ENCODE results near the gene NHLH2. TPM values are rescaled to one million over a fixed set of nuclear protein-coding genes. Genes with fewer than 3 reads are reported as not detected.

The NHLH2 gene
- total RNA-seq, 1 experiment from 2014 or later: 1.2 TPM

DNA sequence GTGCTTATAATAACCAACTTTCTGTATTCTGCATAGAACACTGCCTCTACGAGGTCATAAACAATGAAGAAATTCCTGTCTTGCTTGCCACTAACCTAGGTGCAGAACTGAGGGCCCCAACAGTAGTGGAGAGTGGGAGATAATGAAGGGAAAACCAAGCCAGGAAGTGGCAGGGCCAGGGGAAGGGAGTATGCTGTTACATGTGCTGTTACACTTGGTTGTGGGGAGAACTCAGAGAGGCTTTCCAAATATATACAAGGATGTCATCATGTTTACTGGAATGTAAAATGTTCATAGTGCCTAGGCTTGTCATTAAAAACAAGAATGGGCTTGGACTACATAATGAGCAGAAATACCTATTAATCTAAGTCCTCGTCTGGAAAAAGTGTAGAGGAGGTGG lies 31.1 kb downstream of the NHLH2 start:
- peaks cover 2 to 5% of the 10 kb centered on the region in 2 experiments; a peak in 3 of 5 replicates for H3K9me3 Mint-ChIP-seq
- Histone ChIP-seq H2BK20ac (ENCODE audit: low read depth, low read length, poor library complexity, severe bottlenecking) (no peak overlapping the region), H3K23ac (ENCODE audit: insufficient read length, low read depth, low read length) (no peak overlapping the region), H2BK5ac (ENCODE audit: insufficient read length, low read length) (no peak overlapping the region), H3K18ac (ENCODE audit: insufficient read length, low read depth, low read length) (no peak overlapping the region), H3K14ac (ENCODE audit: insufficient read depth, low read length) (no peak overlapping the region), H3K4me1 (ENCODE audit: insufficient read depth, low read length) (peaks cover 5% of the 10 kb centered on the region; the same call in 1 of the 2 replicates), H3K27me3 (ENCODE audit: insufficient read depth, low read length) (no peaks in the 10 kb centered on the region), H2BK120ac (ENCODE audit: low read depth, low read length, poor library complexity, severe bottlenecking) (no peak overlapping the region), H3K27ac (ENCODE audit: insufficient read length, low read depth, low read length) (no peak overlapping the region), H4K20me1 (ENCODE audit: control insufficient read depth, insufficient read depth, insufficient read length) (no peaks in the 10 kb centered on the region), H3K4ac (ENCODE audit: low read depth, low read length) (no peak overlapping the region), H3K79me1 (ENCODE audit: insufficient read depth, low read depth, low read length, poor library complexity, severe bottlenecking) (no peaks in the 10 kb centered on the region), H3K4me2 (ENCODE audit: insufficient read depth, insufficient read length, low read length) (no peak overlapping the region), H4K5ac (ENCODE audit: insufficient read length, low read depth, low read length) (no peak overlapping the region), H4K8ac (replicated peaks; ENCODE audit: insufficient read length, low read depth, low read length) (no peak overlapping the region), H3K56ac (ENCODE audit: insufficient read length, low read depth, low read length) (no peak overlapping the region), H3K79me2 (ENCODE audit: insufficient read depth, low read length) (no peaks in the 10 kb centered on the region), H3T11ph (ENCODE audit: low read length) (no peak overlapping the region), H2BK12ac (ENCODE audit: insufficient read length, low read depth, low read length) (no peak overlapping the region), H3K9me3 (ENCODE audit: control insufficient read depth, low read depth, low read length) (no peaks in the 10 kb centered on the region), H3K9ac (ENCODE audit: extremely low read depth, insufficient read length, low read length) (no peak overlapping the region), H2AK5ac (ENCODE audit: insufficient read length, low read length) (no peak overlapping the region), H2BK15ac (ENCODE audit: low read depth, low read length) (no peak overlapping the region), H4K91ac (ENCODE audit: insufficient read length, low read depth, low read length) (no peak overlapping the region), H3K23me2 (ENCODE audit: insufficient read length, low read depth, low read length, poor library complexity, severe bottlenecking) (no peaks in the 10 kb centered on the region), H2AFZ (ENCODE audit: low read length) (no peak overlapping the region)
- peaks cover 11% of the 10 kb centered on the region in 2 experiments for H3K4me1 Mint-ChIP-seq
- WGBS (ENCODE audit: extremely low coverage, insufficient read length, low lambda C conversion rate): no CpG with 5 or more reads among the region's 2 CpGs
- H3K36me3 Mint-ChIP-seq (ENCODE audit: insufficient read depth in 1 of 3, low read depth in 3 of 3): no peaks in the 10 kb centered on the region
- no peak overlapping the region for H3K4me3 Mint-ChIP-seq
- TF ChIP-seq, protein P1, sequence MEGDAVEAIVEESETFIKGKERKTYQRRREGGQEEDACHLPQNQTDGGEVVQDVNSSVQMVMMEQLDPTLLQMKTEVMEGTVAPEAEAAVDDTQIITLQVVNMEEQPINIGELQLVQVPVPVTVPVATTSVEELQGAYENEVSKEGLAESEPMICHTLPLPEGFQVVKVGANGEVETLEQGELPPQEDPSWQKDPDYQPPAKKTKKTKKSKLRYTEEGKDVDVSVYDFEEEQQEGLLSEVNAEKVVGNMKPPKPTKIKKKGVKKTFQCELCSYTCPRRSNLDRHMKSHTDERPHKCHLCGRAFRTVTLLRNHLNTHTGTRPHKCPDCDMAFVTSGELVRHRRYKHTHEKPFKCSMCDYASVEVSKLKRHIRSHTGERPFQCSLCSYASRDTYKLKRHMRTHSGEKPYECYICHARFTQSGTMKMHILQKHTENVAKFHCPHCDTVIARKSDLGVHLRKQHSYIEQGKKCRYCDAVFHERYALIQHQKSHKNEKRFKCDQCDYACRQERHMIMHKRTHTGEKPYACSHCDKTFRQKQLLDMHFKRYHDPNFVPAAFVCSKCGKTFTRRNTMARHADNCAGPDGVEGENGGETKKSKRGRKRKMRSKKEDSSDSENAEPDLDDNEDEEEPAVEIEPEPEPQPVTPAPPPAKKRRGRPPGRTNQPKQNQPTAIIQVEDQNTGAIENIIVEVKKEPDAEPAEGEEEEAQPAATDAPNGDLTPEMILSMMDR (conservative IDR thresholded peaks at IDR 0.05): no peak
- no peak for DNase-seq
- no peak overlapping the region for H3K27ac Mint-ChIP-seq
- H3K27me3 Mint-ChIP-seq (ENCODE audit: low read depth): no peaks in the 10 kb centered on the region; the same call in 1 of the 2 replicates
